C4-2B (cell line): Measurements from ENCODE around the gene ABAT.

Experiments used
- ZFX ChIP-seq: fragments of 450-650 bp; IDR thresholded peaks from 2 replicates; pipeline ENCODE4 v1.6.1; 2017
- TF ChIP-seq, protein P1 (sequence below): fragments of 450-650 bp; conservative IDR thresholded peaks from 2 replicates; pipeline ENCODE4 v1.5.1; 2017; ENCODE audit warnings: mild to moderate bottlenecking

DNA sequence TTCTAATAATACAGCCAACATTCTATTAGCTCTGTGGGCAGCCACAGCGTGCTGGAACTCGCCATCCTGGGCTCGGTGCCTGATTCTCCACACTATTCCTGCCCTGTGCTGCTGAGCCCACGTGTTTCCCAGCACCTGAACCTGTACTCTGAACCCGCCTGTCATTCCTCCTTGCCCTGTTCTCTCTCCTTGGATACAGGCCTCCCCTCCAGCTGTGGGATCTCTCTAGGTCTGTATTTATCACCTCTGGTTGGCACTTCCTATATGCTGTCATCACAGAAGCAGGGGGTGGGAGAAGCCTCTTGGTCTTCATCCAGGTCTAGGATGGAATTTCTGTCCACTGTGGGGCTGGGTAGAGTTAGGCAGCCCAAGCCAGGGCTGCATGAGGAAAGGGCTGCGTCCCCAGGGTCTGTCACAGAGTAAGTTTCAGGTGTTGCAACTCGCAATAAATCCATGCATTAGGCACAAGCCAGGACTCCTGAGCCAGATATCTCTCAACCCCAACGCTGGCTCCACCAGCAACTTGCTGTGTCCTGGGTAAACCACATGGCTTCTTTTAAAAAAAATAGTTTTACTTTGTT is 56.0 kb downstream of the ABAT start:
- TF ChIP-seq, protein P1, sequence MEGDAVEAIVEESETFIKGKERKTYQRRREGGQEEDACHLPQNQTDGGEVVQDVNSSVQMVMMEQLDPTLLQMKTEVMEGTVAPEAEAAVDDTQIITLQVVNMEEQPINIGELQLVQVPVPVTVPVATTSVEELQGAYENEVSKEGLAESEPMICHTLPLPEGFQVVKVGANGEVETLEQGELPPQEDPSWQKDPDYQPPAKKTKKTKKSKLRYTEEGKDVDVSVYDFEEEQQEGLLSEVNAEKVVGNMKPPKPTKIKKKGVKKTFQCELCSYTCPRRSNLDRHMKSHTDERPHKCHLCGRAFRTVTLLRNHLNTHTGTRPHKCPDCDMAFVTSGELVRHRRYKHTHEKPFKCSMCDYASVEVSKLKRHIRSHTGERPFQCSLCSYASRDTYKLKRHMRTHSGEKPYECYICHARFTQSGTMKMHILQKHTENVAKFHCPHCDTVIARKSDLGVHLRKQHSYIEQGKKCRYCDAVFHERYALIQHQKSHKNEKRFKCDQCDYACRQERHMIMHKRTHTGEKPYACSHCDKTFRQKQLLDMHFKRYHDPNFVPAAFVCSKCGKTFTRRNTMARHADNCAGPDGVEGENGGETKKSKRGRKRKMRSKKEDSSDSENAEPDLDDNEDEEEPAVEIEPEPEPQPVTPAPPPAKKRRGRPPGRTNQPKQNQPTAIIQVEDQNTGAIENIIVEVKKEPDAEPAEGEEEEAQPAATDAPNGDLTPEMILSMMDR, result no peak
- no peak for TF ChIP-seq ZFX
